ENCODE data around the gene GRK1.
A peak's percentile ranks its signal among the peaks of the same experiment; 100 is the strongest.
"Not testable (repeated sequence)": the region's sequence is repeated elsewhere in the genome, so short reads cannot be mapped to it uniquely, and the experiment has no call there.

The GRK1 gene

DNA sequence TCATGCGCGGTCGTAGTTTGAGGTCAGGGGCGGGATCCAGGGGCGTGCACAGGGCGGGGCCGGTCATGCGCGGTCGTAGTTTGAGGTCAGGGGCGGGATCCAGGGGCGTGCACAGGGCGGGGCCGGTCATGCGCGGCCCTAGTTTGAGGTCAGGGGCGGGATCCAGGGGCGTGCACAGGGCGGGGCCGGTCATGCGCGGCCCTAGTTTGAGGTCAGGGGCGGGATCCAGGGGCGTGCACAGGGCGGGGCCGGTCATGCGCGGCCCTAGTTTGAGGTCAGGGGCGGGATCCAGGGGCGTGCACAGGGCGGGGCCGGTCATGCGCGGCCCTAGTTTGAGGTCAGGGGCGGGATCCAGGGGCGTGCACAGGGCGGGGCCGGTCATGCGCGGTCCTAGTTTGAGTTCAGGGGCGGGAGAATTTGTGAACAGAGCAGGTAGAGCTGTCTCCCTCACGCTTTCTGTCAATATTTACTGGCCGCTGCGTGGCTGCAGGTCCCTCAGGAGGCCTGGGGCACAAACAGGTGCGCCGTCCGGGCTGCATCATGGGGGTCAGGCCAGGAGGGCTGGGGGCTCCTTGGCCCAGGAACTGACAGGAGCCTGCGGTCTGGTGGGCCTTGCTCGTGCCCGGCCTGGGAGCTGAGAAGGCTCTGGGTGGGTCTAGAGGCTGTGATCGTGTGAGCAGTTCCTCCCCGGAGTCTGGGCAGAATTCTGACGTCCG, 59.2 kb downstream of the GRK1 start:
- Histone ChIP-seq H3K4me3 (ENCODE audit: low read depth, low read length) (peak overlapping the region; percentile 59), H3K27me3 (ENCODE audit: control insufficient read depth, insufficient read depth, low read length) (peaks cover 16% of the 10 kb centered on the region; the same call in 1 of the 2 replicates), H3K4me1 (ENCODE audit: control insufficient read depth, insufficient read depth, low read length) (peaks cover 11% of the 10 kb centered on the region; the same call in 1 of the 2 replicates)
- H3K9ac ChIP-seq (ENCODE audit: low read length); H3K36me3 ChIP-seq (ENCODE audit: control insufficient read depth, insufficient read depth, low read length); H3K27ac ChIP-seq (ENCODE audit: low read depth, low read length); H3K9me3 ChIP-seq (ENCODE audit: control insufficient read depth, insufficient read depth, low read depth, low read length): not testable (repeated sequence)

DNA sequence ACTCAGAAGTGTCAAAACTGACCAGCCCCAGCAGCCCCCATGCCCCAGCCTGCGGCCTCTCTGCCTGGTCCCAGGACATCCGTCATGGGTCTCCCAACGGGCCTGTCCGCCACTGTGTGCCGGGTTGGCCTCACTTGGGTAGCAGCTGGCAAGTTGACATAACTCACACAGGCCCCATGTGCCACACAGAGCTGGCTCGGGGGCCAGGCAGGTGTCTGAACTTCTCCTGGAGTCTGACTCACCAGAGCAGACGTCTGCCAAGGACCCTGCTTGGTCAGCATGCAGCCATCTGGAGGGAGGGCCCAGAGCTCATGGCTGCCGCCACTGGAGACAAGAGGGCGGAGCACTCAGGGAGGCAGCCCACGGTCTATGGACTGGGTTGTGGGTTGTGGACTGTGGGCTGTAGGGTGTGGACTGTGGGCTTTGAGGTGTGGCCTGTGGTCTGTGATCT, 60.0 kb downstream of the GRK1 start:
- Histone ChIP-seq H3K9me3 (ENCODE audit: control insufficient read depth, insufficient read depth, low read depth, low read length) (peaks cover 9% of the 10 kb centered on the region), H3K9ac (ENCODE audit: low read length) (no peak overlapping the region), H3K4me1 (ENCODE audit: control insufficient read depth, insufficient read depth, low read length) (peaks cover 11% of the 10 kb centered on the region; the same call in 1 of the 2 replicates), H3K36me3 (ENCODE audit: control insufficient read depth, insufficient read depth, low read length) (no peaks in the 10 kb centered on the region), H3K27ac (ENCODE audit: low read depth, low read length) (no peak overlapping the region), H3K27me3 (ENCODE audit: control insufficient read depth, insufficient read depth, low read length) (peaks cover 16% of the 10 kb centered on the region; the same call in 1 of the 2 replicates), H3K4me3 (ENCODE audit: low read depth, low read length) (no peak overlapping the region)

DNA sequence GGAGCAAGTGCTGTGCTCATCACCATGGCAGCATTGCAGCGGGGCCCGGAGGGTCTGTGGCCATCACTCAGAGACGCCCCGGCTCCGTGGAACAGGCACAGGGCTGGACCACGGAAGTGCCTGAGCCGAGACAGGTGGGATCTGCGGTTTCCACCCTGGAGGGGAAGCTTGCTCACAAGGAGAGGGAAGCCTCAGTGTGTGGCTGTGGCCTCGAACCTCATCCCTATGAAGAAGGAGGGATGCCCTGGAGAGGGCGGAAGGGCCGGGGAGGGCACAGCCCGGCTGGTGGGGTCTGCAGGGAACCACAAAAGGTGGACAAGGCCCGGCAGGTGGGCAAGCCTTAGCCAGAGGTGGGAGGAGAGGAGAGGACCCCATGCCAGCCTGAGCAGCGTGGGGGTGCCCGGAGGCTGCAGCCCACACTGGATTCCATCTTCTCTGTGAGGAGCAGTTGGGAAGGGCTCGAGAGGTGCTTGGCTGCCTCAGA, 61.6 kb downstream of the GRK1 start:
- H3K4me1 ChIP-seq (ENCODE audit: control insufficient read depth, insufficient read depth, low read length), result 0 out of 2 replicates have a peak, but pooled peaks cover 6% of the 10 kb centered on the region
- H3K36me3 ChIP-seq (ENCODE audit: control insufficient read depth, insufficient read depth, low read length), result no peaks in the 10 kb centered on the region
- H3K4me3 ChIP-seq (ENCODE audit: low read depth, low read length), result no peak overlapping the region
- peaks cover 14% of the 10 kb centered on the region for H3K9me3 ChIP-seq (ENCODE audit: control insufficient read depth, insufficient read depth, low read depth, low read length)
- no peak overlapping the region for H3K9ac ChIP-seq (ENCODE audit: low read length)
- peaks cover 16% of the 10 kb centered on the region; the same call in 1 of the 2 replicates for H3K27me3 ChIP-seq (ENCODE audit: control insufficient read depth, insufficient read depth, low read length)
- no peak overlapping the region for H3K27ac ChIP-seq (ENCODE audit: low read depth, low read length)

DNA sequence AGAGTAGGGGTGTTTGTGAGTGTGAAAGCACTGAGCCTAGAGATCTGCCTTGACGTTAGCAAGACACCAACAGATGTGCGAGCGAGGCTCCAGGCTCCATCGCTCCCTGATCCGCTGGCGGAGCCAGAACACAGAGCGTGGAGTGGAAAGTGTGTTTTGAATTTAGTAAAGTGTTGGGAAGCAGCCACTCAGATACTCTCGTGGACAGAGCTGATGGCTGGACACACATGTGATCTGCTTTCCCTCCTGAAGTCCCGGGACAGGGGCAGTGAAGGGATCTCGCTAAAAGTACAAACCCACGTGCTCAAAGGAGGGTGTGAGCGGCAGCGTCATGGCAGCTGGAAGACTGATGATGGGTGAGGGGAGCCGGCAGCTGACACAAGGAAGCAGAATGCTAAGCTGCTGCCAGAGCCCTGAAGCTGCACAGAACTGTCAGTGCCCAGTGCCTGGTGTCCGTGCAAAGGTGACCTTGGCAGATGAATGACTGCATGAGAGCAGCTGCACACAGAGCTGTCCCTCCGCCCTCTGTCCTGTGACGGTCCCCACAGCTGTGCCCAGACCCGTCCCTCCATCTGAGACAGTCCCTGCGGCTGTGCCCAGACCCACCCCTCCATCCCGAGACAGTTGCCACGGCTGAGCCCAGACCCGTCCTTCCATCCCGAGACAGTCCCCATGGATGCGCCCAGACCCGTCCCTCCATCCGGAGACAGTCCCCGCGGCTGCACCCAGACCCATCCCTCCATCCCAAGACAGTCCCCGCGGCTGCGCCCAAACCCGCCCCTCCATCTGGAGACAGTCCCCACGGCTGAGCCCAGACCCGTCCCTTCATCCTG, 62.4 kb downstream of the GRK1 start:
- H3K9ac ChIP-seq (ENCODE audit: low read length), result no peak overlapping the region
- H3K27ac ChIP-seq (ENCODE audit: low read depth, low read length), result no peak overlapping the region
- H3K27me3 ChIP-seq (ENCODE audit: control insufficient read depth, insufficient read depth, low read length), result peaks cover 16% of the 10 kb centered on the region; the same call in 1 of the 2 replicates
- no peak overlapping the region for H3K4me3 ChIP-seq (ENCODE audit: low read depth, low read length)
- 0 out of 2 replicates have a peak, but pooled peaks cover 3% of the 10 kb centered on the region for H3K4me1 ChIP-seq (ENCODE audit: control insufficient read depth, insufficient read depth, low read length)
- peaks cover 17% of the 10 kb centered on the region for H3K9me3 ChIP-seq (ENCODE audit: control insufficient read depth, insufficient read depth, low read depth, low read length)
- H3K36me3 ChIP-seq (ENCODE audit: control insufficient read depth, insufficient read depth, low read length), result no peaks in the 10 kb centered on the region

DNA sequence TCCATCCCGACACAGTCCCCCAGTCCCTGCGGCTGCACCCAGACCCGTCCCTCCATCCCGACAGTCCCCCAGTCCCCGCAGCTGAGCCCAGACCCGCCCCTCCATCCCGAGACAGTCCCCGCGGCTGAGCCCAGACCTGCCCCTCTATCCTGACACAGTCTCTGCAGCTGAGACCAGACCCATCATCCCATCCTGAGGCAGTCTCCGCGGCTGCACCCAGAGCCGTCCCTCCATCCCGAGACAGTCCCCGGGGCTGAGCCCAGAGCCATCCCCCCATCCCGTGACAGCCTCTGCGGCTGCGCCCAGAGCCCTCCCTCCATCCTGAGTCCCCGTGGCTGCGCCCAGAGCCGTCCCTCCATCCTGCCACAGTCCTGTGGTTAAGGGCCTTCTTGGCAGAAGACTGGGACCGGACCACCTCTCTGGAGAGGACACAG, 63.3 kb downstream of the GRK1 start:
- Histone ChIP-seq H3K4me3 (ENCODE audit: low read depth, low read length) (no peak overlapping the region), H3K9me3 (ENCODE audit: control insufficient read depth, insufficient read depth, low read depth, low read length) (peaks cover 17% of the 10 kb centered on the region), H3K36me3 (ENCODE audit: control insufficient read depth, insufficient read depth, low read length) (no peaks in the 10 kb centered on the region), H3K4me1 (ENCODE audit: control insufficient read depth, insufficient read depth, low read length) (no peaks in the 10 kb centered on the region), H3K9ac (ENCODE audit: low read length) (no peak overlapping the region), H3K27ac (ENCODE audit: low read depth, low read length) (no peak overlapping the region), H3K27me3 (ENCODE audit: control insufficient read depth, insufficient read depth, low read length) (peaks cover 16% of the 10 kb centered on the region; the same call in 1 of the 2 replicates)

DNA sequence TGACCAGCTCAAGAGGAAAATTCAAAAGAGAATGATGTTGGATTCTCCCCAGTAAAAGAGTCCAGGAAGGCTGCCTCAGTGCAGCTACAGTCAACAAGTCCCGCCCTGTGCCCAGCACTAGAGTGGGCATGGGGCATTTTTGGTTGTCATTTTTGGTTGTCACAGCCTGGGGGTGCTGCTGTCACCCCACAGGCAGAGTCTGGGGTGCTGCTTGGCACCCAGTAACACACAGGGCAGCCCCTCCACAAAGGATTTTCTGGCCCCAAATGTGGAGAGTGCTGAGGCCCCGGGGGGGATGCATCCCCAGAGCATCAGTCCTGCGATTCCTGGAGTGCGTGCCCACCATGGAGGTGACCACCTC, 63.8 kb downstream of the GRK1 start:
- Histone ChIP-seq H3K36me3 (ENCODE audit: control insufficient read depth, insufficient read depth, low read length) (no peaks in the 10 kb centered on the region), H3K27ac (ENCODE audit: low read depth, low read length) (no peak overlapping the region), H3K4me3 (ENCODE audit: low read depth, low read length) (no peak overlapping the region), H3K4me1 (ENCODE audit: control insufficient read depth, insufficient read depth, low read length) (no peaks in the 10 kb centered on the region), H3K9ac (ENCODE audit: low read length) (no peak overlapping the region), H3K27me3 (ENCODE audit: control insufficient read depth, insufficient read depth, low read length) (peaks cover 16% of the 10 kb centered on the region; the same call in 1 of the 2 replicates), H3K9me3 (ENCODE audit: control insufficient read depth, insufficient read depth, low read depth, low read length) (peaks cover 17% of the 10 kb centered on the region)

DNA sequence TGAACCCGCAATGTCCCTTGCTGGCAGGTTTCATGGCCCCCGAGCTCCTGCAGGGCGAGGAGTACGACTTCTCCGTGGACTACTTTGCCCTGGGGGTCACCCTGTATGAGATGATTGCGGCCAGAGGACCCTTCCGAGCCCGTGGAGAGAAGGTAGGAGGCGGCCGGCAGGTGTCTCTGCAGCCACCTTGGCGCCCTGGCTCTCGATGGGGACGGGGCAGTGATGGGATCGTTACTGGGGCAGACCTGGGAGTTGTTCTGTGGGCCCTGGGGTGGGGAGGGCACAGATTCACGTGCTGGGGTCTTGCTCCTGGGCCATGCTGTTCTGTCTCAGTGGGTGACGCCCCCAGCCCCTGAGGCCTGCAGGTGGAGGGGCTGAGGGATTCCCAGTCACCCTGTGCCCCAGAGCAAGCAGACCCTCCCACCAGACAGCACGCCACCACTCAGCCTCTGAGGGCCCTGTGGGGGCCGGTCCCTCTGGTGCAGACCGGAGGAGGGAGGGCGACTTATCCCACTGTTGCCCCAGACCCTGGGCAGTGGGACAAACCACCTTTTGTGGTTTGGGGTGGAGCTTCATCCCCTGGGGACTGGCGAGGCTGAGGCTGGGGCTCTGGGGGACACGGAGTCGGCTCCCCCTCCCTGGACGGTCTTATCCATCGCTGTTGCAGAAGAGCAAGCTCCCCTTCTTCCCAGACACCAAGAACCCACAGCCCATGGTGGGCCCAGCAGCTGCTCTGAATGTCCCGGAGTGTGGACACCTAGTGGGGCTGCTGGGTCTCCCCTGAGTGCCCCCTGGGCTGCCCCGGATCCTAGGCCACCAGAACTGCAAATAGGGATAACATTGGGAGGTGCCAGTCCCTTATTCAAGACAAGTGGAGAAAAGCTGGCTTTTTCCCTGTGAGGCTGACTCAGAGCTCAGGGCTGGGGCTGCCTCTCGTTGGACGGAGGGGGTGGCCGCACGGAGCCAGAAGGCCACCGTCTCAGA, 64.5 kb downstream of the GRK1 start:
- peaks cover 16% of the 10 kb centered on the region; the same call in 1 of the 2 replicates for H3K27me3 ChIP-seq (ENCODE audit: control insufficient read depth, insufficient read depth, low read length)
- no peaks in the 10 kb centered on the region for H3K4me1 ChIP-seq (ENCODE audit: control insufficient read depth, insufficient read depth, low read length)
- H3K27ac ChIP-seq (ENCODE audit: low read depth, low read length), result no peak overlapping the region
- H3K4me3 ChIP-seq (ENCODE audit: low read depth, low read length), result no peak overlapping the region
- H3K36me3 ChIP-seq (ENCODE audit: control insufficient read depth, insufficient read depth, low read length), result no peaks in the 10 kb centered on the region
- H3K9ac ChIP-seq (ENCODE audit: low read length), result no peak overlapping the region
- H3K9me3 ChIP-seq (ENCODE audit: control insufficient read depth, insufficient read depth, low read depth, low read length), result peaks cover 17% of the 10 kb centered on the region

DNA sequence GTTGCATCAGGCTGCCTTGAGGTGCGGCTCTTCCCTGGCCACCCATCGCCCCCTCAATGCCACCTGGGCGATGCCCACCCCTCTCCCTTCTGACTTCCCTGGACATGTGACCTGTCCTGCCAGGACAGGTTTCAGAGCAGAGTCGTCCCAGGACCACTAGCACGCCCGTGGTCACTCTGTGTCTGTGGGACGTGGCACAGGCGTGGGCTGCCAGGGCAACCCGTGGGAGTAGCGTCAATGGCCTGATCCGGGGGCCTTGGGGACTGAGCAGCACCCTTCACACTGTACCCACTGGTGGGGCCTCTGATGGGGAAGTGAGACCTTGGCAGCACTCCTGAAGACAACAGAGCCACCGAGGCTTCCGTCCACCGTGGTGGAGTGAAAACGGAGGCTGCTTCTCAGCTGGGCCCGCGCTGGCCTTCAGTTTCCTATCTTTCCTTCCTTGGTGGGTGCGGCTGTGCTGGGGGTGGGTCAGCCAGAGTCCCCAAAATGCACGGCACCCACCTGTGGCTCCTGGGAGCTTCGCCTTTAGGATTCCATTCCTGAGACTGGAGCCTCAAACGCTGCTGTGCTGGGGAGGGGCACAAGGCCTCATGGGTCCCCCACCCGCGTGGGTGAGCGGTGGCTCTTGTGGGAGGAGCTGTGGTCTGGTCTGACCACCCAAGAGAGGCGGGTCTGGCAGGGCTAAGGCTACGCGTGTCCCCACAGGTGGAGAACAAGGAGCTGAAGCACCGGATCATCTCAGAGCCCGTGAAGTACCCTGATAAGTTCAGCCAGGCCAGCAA, 65.3 kb downstream of the GRK1 start:
- H3K4me3 ChIP-seq (ENCODE audit: low read depth, low read length), result no peak overlapping the region
- no peaks in the 10 kb centered on the region for H3K36me3 ChIP-seq (ENCODE audit: control insufficient read depth, insufficient read depth, low read length)
- peaks cover 16% of the 10 kb centered on the region; the same call in 1 of the 2 replicates for H3K27me3 ChIP-seq (ENCODE audit: control insufficient read depth, insufficient read depth, low read length)
- peaks cover 8% of the 10 kb centered on the region for H3K9me3 ChIP-seq (ENCODE audit: control insufficient read depth, insufficient read depth, low read depth, low read length)
- no peaks in the 10 kb centered on the region for H3K4me1 ChIP-seq (ENCODE audit: control insufficient read depth, insufficient read depth, low read length)
- H3K27ac ChIP-seq (ENCODE audit: low read depth, low read length), result no peak overlapping the region
- no peak overlapping the region for H3K9ac ChIP-seq (ENCODE audit: low read length)

DNA sequence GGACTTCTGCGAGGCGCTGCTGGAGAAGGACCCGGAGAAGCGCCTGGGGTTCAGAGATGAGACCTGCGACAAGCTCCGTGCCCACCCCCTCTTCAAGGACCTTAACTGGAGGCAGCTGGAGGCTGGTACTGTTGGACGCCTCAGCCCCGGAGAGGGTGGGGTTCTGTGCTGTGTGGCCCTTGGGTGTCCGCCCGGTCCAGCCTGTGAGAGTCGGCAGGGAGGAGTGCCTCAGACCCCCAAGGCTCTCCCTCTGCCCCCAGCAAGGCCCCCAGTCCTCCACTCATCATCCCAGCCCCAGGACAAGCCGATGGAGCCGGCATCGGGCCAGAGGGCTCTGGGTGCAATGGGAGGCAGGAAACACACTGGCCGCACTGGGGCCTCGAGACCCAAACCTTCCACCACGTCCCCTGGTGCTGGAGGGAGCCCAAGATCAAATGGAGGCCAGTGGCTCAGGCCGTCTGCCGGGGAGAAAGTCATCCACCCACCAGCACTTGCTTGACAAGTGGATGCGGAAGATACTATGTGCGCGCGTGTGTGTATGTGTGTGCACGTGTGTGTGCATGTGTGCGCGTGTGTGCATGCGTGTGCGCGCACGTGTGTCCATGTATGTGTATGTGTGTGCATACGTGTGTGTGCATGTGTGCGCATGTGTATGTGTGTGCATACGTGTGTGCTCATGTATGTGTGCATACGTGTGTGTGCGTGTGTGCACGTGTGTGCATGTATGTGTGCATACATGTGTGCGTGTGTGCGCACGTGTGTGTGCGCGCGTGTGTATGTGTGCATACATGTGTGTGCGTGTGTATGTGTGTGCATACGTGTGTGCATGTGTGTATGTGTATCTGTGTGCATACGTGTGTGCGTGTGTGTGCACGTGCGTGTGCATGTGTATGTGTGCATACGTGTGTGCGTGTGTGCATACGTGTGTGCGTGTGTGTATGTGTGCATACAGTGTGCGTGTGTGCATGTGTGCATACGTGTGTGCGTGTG, 66.2 kb downstream of the GRK1 start:
- no peak overlapping the region for H3K27ac ChIP-seq (ENCODE audit: low read depth, low read length)
- H3K36me3 ChIP-seq (ENCODE audit: control insufficient read depth, insufficient read depth, low read length), result no peaks in the 10 kb centered on the region
- H3K4me3 ChIP-seq (ENCODE audit: low read depth, low read length), result no peak overlapping the region
- H3K9me3 ChIP-seq (ENCODE audit: control insufficient read depth, insufficient read depth, low read depth, low read length), result peaks cover 8% of the 10 kb centered on the region
- H3K9ac ChIP-seq (ENCODE audit: low read length), result no peak overlapping the region
- H3K27me3 ChIP-seq (ENCODE audit: control insufficient read depth, insufficient read depth, low read length), result peaks cover 16% of the 10 kb centered on the region; the same call in 1 of the 2 replicates
- no peaks in the 10 kb centered on the region for H3K4me1 ChIP-seq (ENCODE audit: control insufficient read depth, insufficient read depth, low read length)

Data from HUES6 (cell line).